Thymus (tissue), 11 donors: Measurements from ENCODE around the gene ZNF783. TPM values are rescaled to one million over a fixed set of nuclear protein-coding genes. Genes with fewer than 3 reads are reported as not detected.

Source experiments
- DNase-seq, 9 donors: peaks; one replicate each; pipeline ENCODE4 v3.0.0-alpha.2; 2013; ENCODE audit warnings: low spot score in 9 of 9, low read depth in 6 of 9, missing footprints in 1 of 9
- H3K27ac ChIP-seq, 2 donors: one replicate each; pipeline ENCODE4 v1.5.1; 2013; ENCODE audit warnings: control low read depth in 1 of 2, low read depth in 1 of 2, low read length in 1 of 2, mild to moderate bottlenecking in 1 of 2, moderate library complexity in 1 of 2
- H3K27me3 ChIP-seq, 2 donors: one replicate each; pipeline ENCODE4 v1.5.1; 2013; ENCODE audit warnings: low read length in 1 of 2; ENCODE audit not compliant: control insufficient read depth in 2 of 2, insufficient read depth in 1 of 2
- H3K36me3 ChIP-seq, 2 donors: one replicate each; pipeline ENCODE4 v1.5.1; 2013; ENCODE audit warnings: low read length in 1 of 2, mild to moderate bottlenecking in 1 of 2, moderate library complexity in 1 of 2; ENCODE audit not compliant: control insufficient read depth in 2 of 2, insufficient read depth in 2 of 2
- H3K4me1 ChIP-seq, 2 donors: one replicate each; pipeline ENCODE4 v1.5.1; 2013; ENCODE audit warnings: low read length in 2 of 2; ENCODE audit not compliant: control insufficient read depth in 2 of 2, insufficient read depth in 2 of 2
- H3K4me3 ChIP-seq, 2 donors: one replicate each; pipeline ENCODE4 v1.5.1; 2013; ENCODE audit warnings: low read length in 2 of 2, control low read depth in 1 of 2, mild to moderate bottlenecking in 1 of 2
- H3K9me3 ChIP-seq, 2 donors: one replicate each; pipeline ENCODE4 v1.5.1; 2013; ENCODE audit warnings: low read length in 1 of 2, mild to moderate bottlenecking in 1 of 2; ENCODE audit not compliant: control insufficient read depth in 2 of 2, insufficient read depth in 1 of 2
- WGBS: extraction: QIAGEN DNeasy Blood & Tissue Kit; methylation state at CpG from one replicate; pipeline ENCODE4 v1.1.7; 2013; 5-methylcytosine and 5-hydroxymethylcytosine counted together
- polyA plus RNA-seq: library from polyadenylated mRNA; stranded (reverse); fragments of 200-250 nt; gene quantifications from one replicate; pipeline ENCODE4 v1.2.3, GENCODE V29; 2013
- total RNA-seq: library from RNA; stranded (reverse); fragments of 120-200 nt; gene quantifications from one replicate; pipeline ENCODE4 v1.2.4, GENCODE V29; 2013
- donor health status: healthy.

The ZNF783 gene
- total and polyA plus RNA-seq, 2 donors = 7.8 to 12.9 TPM

DNA sequence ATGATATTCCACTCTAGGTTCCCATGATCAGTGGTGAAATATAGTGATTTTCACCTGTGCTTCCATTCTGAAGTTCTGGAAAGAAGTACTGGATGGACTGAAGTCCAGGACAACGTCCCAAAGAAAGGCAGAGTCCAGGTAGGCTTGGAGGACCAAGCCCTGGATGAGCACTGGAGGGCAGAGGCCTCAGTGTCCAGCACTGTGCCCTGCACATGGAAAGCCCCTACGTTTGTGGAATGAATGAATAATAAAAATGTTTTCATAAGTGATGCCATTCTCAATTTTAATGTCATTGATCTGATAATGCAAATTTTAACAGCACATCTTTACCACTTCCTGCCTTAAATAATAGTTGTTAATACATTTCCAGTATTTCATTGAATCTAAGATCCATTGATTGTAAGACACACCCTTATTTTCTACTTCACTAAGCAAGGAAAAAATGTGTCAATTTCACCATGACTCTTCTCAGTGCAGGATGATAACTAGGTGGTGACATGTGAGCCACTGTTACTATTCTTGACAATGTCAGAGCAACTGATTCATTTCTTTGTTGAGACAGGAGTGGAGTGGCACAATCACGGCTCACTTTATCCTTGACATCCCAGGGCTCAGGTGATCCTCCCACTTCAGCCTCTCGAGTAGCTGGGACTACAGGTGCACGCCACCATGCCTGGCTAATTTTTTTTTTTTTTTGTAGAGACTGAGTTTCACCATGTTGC is 35.2 kb downstream of the ZNF783 start:
- no peaks in the 10 kb centered on the region for H3K36me3 ChIP-seq
- no peak overlapping the region for H3K4me3 ChIP-seq
- H3K27me3 ChIP-seq = no peaks in the 10 kb centered on the region
- no peaks in the 10 kb centered on the region for H3K4me1 ChIP-seq
- no peaks in the 10 kb centered on the region for H3K9me3 ChIP-seq
- 93% methylated on average over 5 of the region's 5 CpGs for WGBS
- DNase-seq = no peak
- no peak overlapping the region for H3K27ac ChIP-seq

DNA sequence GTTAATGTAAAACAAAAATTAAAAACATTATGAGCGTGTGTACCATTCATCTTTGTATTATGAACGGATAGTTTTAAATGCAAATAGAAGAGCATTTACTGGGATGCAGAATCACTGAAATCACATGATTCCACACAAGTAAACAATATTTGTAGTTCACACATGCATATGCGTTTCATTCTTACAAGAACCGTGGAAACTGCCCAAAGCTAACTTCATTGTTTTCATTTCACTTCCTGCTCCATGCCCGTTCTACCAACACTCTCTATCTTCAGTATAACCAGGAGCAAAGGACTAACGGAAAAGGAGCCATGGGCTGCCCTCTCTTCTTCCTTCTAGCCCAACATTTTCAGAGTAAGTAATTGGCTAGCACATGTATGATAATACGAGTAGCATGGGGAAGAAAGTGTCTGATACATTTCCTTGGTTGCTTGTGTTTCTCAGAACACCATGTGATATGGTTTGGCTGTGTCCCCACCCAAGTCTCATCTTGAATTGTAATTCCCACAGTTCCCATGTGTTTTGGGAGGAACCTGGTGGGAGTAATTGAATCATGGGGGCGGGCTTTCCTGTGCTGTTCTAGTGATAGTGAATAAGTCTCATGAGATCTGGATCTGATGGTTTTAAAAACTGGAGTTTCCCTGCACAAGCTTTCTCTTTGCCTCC is 38.8 kb downstream of the ZNF783 start:
- Histone ChIP-seq H3K9me3 (no peaks in the 10 kb centered on the region), H3K4me1 (no peaks in the 10 kb centered on the region), H3K27me3 (no peaks in the 10 kb centered on the region), H3K4me3 (no peak overlapping the region), H3K36me3 (no peaks in the 10 kb centered on the region), H3K27ac (no peak overlapping the region)
- WGBS = 89% methylated on average over 8 of the region's 8 CpGs
- DNase-seq = no peak

DNA sequence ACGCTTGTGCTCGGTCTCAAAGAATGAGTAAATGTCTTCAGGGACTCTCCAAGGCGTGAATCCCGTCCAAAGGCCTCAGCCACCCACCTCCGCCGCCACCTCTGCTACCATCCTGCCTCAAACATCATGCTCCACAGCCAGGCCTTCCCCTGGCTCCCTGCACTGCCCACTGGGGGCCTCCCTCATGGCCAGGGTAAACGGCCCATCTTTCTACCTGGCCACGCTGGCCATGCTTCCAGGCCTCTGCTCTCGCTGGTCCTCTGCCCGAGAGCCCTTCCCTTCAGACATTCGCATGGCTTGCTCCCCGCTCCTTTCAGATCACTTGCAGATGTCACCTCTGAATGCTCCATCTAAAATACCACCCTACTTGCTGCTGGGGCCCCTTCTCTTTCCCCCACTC is 40.2 kb downstream of the ZNF783 start:
- WGBS = 98% methylated on average over 12 of the region's 12 CpGs
- no peaks in the 10 kb centered on the region for H3K36me3 ChIP-seq
- H3K27me3 ChIP-seq = no peaks in the 10 kb centered on the region
- DNase-seq = no peak
- H3K27ac ChIP-seq = no peak overlapping the region
- H3K4me1 ChIP-seq = no peaks in the 10 kb centered on the region
- no peaks in the 10 kb centered on the region for H3K9me3 ChIP-seq
- no peak overlapping the region for H3K4me3 ChIP-seq

DNA sequence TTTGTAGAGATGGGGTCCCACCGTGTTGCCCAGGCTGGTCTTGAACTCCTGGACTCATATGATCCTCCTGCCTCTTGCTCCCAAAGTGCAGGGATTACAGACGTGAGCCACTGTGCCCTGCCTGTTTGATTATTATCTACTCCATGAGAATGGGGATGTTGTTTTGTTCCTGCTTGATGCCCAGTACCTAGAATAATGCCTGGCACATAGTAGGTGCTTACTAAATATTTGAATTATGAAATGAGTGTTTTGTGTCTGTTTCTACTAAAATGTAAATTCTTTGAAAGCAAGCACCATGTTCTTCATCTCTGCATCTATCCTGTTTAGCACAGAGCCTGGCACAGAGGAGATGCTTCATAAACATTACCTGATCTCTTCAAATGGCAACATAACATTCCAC is 40.9 kb downstream of the ZNF783 start:
- WGBS = 90% methylated on average over 2 of the region's 2 CpGs
- Histone ChIP-seq H3K27ac (no peak overlapping the region), H3K9me3 (no peaks in the 10 kb centered on the region), H3K4me3 (no peak overlapping the region), H3K27me3 (no peaks in the 10 kb centered on the region), H3K36me3 (no peaks in the 10 kb centered on the region), H3K4me1 (no peaks in the 10 kb centered on the region)
- DNase-seq = no peak

DNA sequence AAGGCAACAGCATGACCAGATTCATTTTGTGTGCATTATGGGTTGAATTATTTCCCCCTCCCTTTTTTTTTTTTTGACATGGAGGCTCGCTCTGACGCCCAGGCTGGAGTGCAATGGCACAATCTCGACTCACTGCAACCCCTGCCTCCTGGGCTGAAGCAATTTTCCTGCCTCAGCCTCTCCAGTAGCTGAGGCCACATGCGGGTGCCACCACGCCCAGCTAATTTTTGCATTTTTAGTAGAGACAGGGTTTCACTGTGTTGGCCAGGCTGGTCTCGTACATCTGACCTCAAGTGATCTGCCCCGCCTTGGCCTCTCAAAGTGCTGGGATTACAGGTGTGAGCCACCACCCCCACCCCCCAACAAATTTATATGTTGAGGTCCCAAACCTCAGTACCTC is 42.0 kb downstream of the ZNF783 start:
- no peaks in the 10 kb centered on the region for H3K27me3 ChIP-seq
- no peak for DNase-seq
- H3K27ac ChIP-seq = no peak overlapping the region
- WGBS = 89% methylated on average over 7 of the region's 7 CpGs
- H3K9me3 ChIP-seq = no peaks in the 10 kb centered on the region
- H3K4me1 ChIP-seq = no peaks in the 10 kb centered on the region
- H3K4me3 ChIP-seq = no peak overlapping the region
- no peaks in the 10 kb centered on the region for H3K36me3 ChIP-seq

DNA sequence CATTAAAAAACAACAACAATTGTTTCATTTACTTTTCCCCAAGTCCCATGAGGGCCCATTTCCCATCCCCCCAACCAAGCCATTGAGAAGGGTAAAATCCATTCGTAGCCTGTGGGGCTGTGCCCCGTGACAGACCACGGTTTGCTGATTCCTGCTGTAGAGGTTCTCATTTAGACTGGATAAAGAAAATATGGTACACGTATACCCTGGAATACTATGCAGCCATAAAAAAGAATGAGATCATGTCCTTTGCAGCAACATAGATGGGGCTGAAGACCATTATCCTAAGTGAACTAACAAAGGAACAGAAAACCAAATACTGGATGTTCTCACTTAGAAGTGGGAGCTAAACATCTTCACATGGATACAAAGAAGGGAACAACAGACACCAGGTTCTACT is 44.9 kb downstream of the ZNF783 start:
- H3K27me3 ChIP-seq = no peaks in the 10 kb centered on the region
- H3K4me1 ChIP-seq = no peaks in the 10 kb centered on the region
- no peak for DNase-seq
- H3K36me3 ChIP-seq = no peaks in the 10 kb centered on the region
- H3K4me3 ChIP-seq = no peak overlapping the region
- H3K9me3 ChIP-seq = no peaks in the 10 kb centered on the region
- WGBS = 95% methylated on average over 4 of the region's 4 CpGs
- no peak overlapping the region for H3K27ac ChIP-seq

DNA sequence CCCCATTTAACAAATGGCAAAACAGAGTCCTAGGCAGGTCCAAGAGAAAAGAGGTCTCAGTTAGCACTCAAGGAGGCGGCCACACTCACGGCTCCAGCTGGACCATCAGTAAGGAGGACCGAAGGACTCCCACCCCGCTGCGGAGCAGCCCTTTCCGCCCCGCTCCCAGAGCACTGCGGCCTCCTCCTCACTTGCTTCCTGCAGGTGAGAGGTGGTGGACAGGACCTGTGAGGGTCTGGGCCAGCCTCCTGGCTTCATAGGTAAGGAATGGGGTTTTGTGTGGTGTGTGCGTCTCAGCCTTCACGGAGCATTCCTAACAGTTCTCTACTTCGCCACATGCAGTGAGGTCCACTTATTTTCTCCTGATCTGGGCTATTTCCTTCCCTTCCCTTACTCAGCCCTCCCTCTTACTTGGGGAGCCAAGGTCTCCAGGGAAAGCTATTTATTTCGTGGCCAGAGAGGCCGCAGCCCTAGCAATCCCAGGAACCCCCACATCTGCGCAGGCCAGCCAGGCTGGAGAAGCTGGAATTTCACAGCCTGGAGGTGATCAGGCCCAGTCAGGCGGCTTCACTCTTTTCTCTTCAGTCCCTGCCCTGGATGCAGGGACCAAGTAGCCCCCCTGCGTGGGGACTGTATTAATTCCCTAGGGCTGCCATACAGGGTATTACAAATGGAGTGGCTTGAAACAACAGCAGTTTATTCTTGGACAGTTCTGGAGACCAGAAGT is 45.9 kb downstream of the ZNF783 start:
- H3K4me3 ChIP-seq = no peak overlapping the region
- H3K4me1 ChIP-seq = no peaks in the 10 kb centered on the region
- no peaks in the 10 kb centered on the region for H3K36me3 ChIP-seq
- no peak for DNase-seq
- no peaks in the 10 kb centered on the region for H3K9me3 ChIP-seq
- H3K27ac ChIP-seq = no peak overlapping the region
- WGBS = 96% methylated on average over 16 of the region's 16 CpGs
- H3K27me3 ChIP-seq = no peaks in the 10 kb centered on the region

DNA sequence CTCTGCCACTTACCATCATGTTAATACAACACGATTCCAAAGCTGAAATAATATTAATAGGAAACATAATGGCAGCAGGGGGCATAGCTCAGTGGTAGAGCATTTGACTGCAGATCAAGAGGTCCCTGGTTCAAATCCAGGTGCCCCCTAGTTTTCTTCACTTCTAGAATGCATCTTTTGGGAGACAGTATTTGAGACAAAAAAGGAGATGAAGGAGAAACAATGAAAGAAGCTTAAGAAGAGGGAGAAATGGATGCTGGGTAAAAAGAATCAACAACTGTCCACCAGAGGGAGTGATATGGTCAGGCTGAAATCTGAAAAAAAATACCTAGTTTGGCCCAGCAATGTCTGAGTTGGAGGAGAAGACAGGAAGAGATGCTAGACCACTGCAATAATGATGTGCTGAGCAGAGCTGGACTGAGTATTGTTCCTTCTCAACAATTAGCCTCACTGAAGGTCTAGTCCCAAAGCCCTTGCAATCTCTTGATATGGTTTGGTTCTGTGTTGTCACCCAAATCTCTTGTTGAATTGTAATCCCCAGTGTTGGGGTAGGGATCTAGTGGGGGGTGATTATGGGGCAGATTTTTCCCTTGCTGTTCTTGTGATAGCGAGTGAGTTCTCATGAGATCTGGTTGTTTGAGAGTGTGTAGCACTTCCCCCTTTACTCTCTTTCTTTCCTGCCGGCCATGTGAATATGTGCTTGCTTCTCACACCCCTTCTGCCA is 48.3 kb downstream of the ZNF783 start:
- 97% methylated on average over 3 of the region's 3 CpGs for WGBS
- H3K4me1 ChIP-seq = no peaks in the 10 kb centered on the region

More for the DNA sequence above, 48.3 kb downstream of the ZNF783 start:
- DNase-seq = peak in 1 of 9 donors; percentile 41
- Histone ChIP-seq H3K9me3 (no peaks in the 10 kb centered on the region), H3K36me3 (no peaks in the 10 kb centered on the region), H3K4me3 (no peak overlapping the region), H3K27ac (no peak overlapping the region), H3K27me3 (no peaks in the 10 kb centered on the region)
